NT2/D1 (cell line): ENCODE measurements around the gene UBL3.

Experiments
- SUZ12 ChIP-seq: IDR thresholded peaks from 2 replicates; pipeline ENCODE4 v1.6.1; 2011; ENCODE audit not compliant: insufficient read length, insufficient read depth; ENCODE audit errors: extremely low read depth
- YY1 ChIP-seq: IDR thresholded peaks from 2 replicates; pipeline ENCODE4 v1.6.1; 2011; ENCODE audit not compliant: insufficient read length, insufficient read depth
- ZNF274 ChIP-seq: IDR thresholded peaks from 2 replicates; pipeline ENCODE4 v1.6.1; 2011; ENCODE audit warnings: mild to moderate bottlenecking, low read depth, low read length

DNA sequence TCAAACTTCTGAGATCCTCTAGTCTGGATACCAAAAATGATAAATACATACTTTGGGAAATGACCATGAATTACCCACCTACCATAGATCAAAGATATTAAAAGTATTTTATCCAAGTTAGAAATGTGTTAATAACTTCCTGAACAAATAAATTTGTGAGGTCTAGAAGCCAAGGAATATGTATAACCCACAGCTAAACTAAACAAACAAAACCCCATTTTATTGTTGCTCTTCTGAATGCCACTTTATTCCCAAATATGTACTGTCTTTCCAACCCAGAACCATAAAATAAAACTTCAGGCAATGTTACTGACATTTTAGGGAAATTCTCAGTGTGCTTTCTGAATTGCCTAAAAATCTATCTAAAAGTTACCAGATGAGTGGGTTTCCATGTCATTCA, 35.1 kb downstream of the UBL3 start:
- TF ChIP-seq YY1: no peak
- no peak for TF ChIP-seq ZNF274
- TF ChIP-seq SUZ12: no peak
